HG02610 (cell line): ENCODE data around the gene OPRM1.

Experiments
- ATAC-seq: cut with Tn5 transposase; IDR thresholded peaks from one replicate; pipeline ENCODE4 v1.9.1; 2021; ENCODE audit warnings: mild to moderate bottlenecking, moderate library complexity; ENCODE audit not compliant: unreplicated experiment

OPRM1 gene

GRCh38 chr6:154202339-154202738, 163.3 kb downstream of the OPRM1 start:
- no peak for ATAC-seq

- ATAC-seq: no peak
These were observed 163.9 kb downstream of the OPRM1 start for GRCh38 chr6:154202958-154203357.

GRCh38 chr6:154206141-154206540, 167.1 kb downstream of the OPRM1 start:
- no peak for ATAC-seq

- no peak for ATAC-seq
These were observed 168.0 kb downstream of the OPRM1 start for GRCh38 chr6:154206996-154207395.

- ATAC-seq: no peak
These were observed 170.5 kb downstream of the OPRM1 start for GRCh38 chr6:154209555-154209954.

- no peak for ATAC-seq
These were observed 171.6 kb downstream of the OPRM1 start for GRCh38 chr6:154210678-154211077.

GRCh38 chr6:154213782-154214181, 174.7 kb downstream of the OPRM1 start:
- ATAC-seq: no peak

- ATAC-seq: no peak
These were observed 179.3 kb downstream of the OPRM1 start for GRCh38 chr6:154218301-154218700.

- no peak for ATAC-seq
These were observed 179.7 kb downstream of the OPRM1 start for GRCh38 chr6:154218787-154219186.

GRCh38 chr6:154219250-154219649, 180.2 kb downstream of the OPRM1 start:
- ATAC-seq: no peak

- no peak for ATAC-seq
These were observed 183.7 kb downstream of the OPRM1 start for GRCh38 chr6:154222716-154223115.

GRCh38 chr6:154223296-154223695, 184.3 kb downstream of the OPRM1 start:
- ATAC-seq: no peak

GRCh38 chr6:154226461-154226860, 187.4 kb downstream of the OPRM1 start:
- ATAC-seq: no peak

- no peak for ATAC-seq
These were observed 189.0 kb downstream of the OPRM1 start for GRCh38 chr6:154227862-154228520.

GRCh38 chr6:154228521-154228905, 189.5 kb downstream of the OPRM1 start:
- no peak for ATAC-seq

- peak; percentile 75 for ATAC-seq
These were observed 190.7 kb downstream of the OPRM1 start for GRCh38 chr6:154229786-154230185.

GRCh38 chr6:154230393-154230792, 191.4 kb downstream of the OPRM1 start:
- no peak for ATAC-seq

- no peak for ATAC-seq
These were observed 192.0 kb downstream of the OPRM1 start for GRCh38 chr6:154230910-154231595.

- no peak for ATAC-seq
These were observed 193.2 kb downstream of the OPRM1 start for GRCh38 chr6:154232013-154232910.

GRCh38 chr6:154233383-154233782, 194.3 kb downstream of the OPRM1 start:
- no peak for ATAC-seq

- ATAC-seq: peak; percentile 57
These were observed 195.2 kb downstream of the OPRM1 start for GRCh38 chr6:154234019-154234772.
